ENCODE data around the gene ATAT1.

GRCh38 chr6:30681766-30682142 is 55.1 kb downstream of the ATAT1 start:
- TF ChIP-seq GATA2 (IDR thresholded peaks at IDR 0.05; ENCODE audit: low read depth, low read length) (no peak), GATA3 (IDR thresholded peaks at IDR 0.05; ENCODE audit: low read depth, low read length) (no peak)

Measured in SH-SY5Y (cell line).